ENCODE data around the gene RNF157. TPM values are rescaled to one million over a fixed set of nuclear protein-coding genes. Genes with fewer than 3 reads are reported as not detected.

The RNF157 gene
- total and polyA plus RNA-seq, 2 of the 13 experiments (the other 11 are each of a cell fraction or from before 2014, with no cell fraction given), result 0.44 to 1.5 TPM

GRCh38 chr17:76240461-76241203 lies at the start of gene RNF157 (continued):
- TF ChIP-seq RAD21 (CRISPR knock-in tag; IDR thresholded peaks at IDR 0.05) (no peak), ZNF180 (CRISPR knock-in tag; IDR thresholded peaks at IDR 0.05; ENCODE audit: borderline replicate concordance, low read depth) (no peak), DNMT1 (CRISPR knock-in tag; IDR thresholded peaks at IDR 0.05) (no peak), REPIN1 (CRISPR knock-in tag; IDR thresholded peaks at IDR 0.05; ENCODE audit: borderline replicate concordance, low read depth) (no peak), MTA3 (CRISPR knock-in tag; IDR thresholded peaks at IDR 0.05) (no peak), TARDBP (CRISPR knock-in tag; IDR thresholded peaks at IDR 0.05) (no peak; the same call in 1 of the 2 replicates), FOXK1 (CRISPR knock-in tag; IDR thresholded peaks at IDR 0.05; ENCODE audit: borderline replicate concordance, low read depth) (0 out of 2 replicates have a peak, but pooled peaks have one; percentile 22), AHDC1 (CRISPR knock-in tag; IDR thresholded peaks at IDR 0.05; ENCODE audit: borderline replicate concordance) (0 out of 2 replicates have a peak, but pooled peaks have one; percentile 8), ZNF556 (CRISPR knock-in tag; IDR thresholded peaks at IDR 0.05; ENCODE audit: borderline replicate concordance) (no peak), LCORL (IDR thresholded peaks at IDR 0.05) (no peak), LCORL (CRISPR knock-in tag; IDR thresholded peaks at IDR 0.05) (0 out of 2 replicates have a peak, but pooled peaks have one; percentile 34), TOE1 (CRISPR knock-in tag; IDR thresholded peaks at IDR 0.05) (no peak), ISL2 (CRISPR knock-in tag; IDR thresholded peaks at IDR 0.05) (no peak), ZNF576 (CRISPR knock-in tag; IDR thresholded peaks at IDR 0.05) (no peak), HIC2 (CRISPR knock-in tag; IDR thresholded peaks at IDR 0.05; ENCODE audit: low read depth) (no peak), ZNF609 (CRISPR knock-in tag; IDR thresholded peaks at IDR 0.05; ENCODE audit: borderline replicate concordance) (no peak)
